ENCODE measurements around the gene PSMD5.

Gene PSMD5

DNA sequence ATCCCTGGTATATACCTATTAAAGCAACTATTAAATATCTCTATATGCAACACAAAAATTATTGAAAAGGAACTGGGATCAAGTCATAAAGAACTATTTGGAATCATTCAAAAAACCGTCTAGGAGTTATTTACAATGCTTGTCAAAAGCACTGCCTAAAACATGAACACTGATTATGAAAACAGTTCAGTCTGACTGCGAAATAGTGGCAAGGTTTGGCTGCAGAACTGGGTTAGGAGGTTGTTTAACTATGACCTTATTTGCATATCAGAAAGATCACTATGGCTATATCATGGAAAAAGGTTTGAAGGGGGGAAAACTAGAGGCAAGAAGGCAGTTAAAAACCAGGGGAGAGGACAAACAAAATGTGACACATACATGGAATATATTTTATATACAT, 61.5 kb downstream of the PSMD5 start:
- H3K4me1 ChIP-seq (ENCODE audit: control insufficient read depth in 2 of 2, insufficient read depth in 2 of 2, low read length in 2 of 2) = no peaks in the 10 kb centered on the region
- no peak overlapping the region for H3K9ac ChIP-seq (ENCODE audit: low read depth in 1 of 2, low read length in 2 of 2)
- H3K36me3 ChIP-seq (ENCODE audit: control insufficient read depth in 2 of 2, insufficient read depth in 2 of 2, low read length in 2 of 2) = peaks cover 15 to 25% of the 10 kb centered on the region in 2 donors
- no peaks in the 10 kb centered on the region for H3K27me3 ChIP-seq (ENCODE audit: control insufficient read depth in 2 of 2, insufficient read depth in 2 of 2, low read length in 2 of 2)
- H3K9me3 ChIP-seq (ENCODE audit: control insufficient read depth in 2 of 2, low read length in 2 of 2) = no peaks in the 10 kb centered on the region
- no peak overlapping the region for H3K4me3 ChIP-seq (ENCODE audit: low read length in 2 of 2)
- H3K27ac ChIP-seq (ENCODE audit: low read depth in 2 of 2, low read length in 2 of 2) = no peak overlapping the region

DNA sequence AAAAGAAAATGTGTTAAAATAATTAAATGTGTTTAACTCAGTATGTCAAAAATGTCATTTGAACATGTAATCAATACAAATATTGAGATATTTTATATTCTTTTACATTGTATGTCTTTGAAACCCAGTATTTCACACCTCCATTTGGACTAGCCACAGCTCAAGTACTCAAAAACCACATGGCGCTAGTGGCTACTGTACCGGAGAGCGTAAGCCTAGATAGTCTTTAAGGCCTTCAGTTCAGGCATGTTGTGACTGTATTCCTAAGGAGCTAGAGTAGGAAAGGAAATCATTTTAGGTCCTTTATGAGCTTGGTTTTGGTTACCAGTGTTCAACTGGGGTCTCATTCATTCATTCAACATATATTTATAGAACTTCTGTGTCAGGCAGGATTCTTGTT, 62.4 kb downstream of the PSMD5 start:
- no peaks in the 10 kb centered on the region for H3K9me3 ChIP-seq (ENCODE audit: control insufficient read depth in 2 of 2, low read length in 2 of 2)
- H3K4me1 ChIP-seq (ENCODE audit: control insufficient read depth in 2 of 2, insufficient read depth in 2 of 2, low read length in 2 of 2) = no peaks in the 10 kb centered on the region
- no peak overlapping the region for H3K9ac ChIP-seq (ENCODE audit: low read depth in 1 of 2, low read length in 2 of 2)
- H3K27me3 ChIP-seq (ENCODE audit: control insufficient read depth in 2 of 2, insufficient read depth in 2 of 2, low read length in 2 of 2) = no peaks in the 10 kb centered on the region
- H3K27ac ChIP-seq (ENCODE audit: low read depth in 2 of 2, low read length in 2 of 2) = no peak overlapping the region
- H3K4me3 ChIP-seq (ENCODE audit: low read length in 2 of 2) = no peak overlapping the region
- peaks cover 19 to 29% of the 10 kb centered on the region in 2 donors for H3K36me3 ChIP-seq (ENCODE audit: control insufficient read depth in 2 of 2, insufficient read depth in 2 of 2, low read length in 2 of 2)

DNA sequence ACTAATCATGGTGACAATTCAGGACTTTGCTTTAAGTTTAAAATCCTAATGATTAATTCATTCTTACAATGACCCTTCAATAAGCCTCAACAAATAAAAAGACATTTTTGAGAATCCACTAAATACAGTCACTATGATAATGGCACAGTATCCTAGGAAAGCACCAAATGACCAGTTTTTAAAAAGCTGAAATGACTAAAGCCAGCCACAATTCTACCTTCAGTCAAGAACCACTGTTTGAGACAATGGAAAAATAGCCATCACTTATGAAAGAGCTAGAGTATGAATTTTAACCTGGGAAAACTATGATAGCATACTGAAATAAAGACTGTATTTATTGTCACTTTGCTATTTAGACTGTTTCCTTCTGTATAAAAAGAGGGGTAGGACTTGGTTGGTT, 63.5 kb downstream of the PSMD5 start:
- no peak overlapping the region for H3K27ac ChIP-seq (ENCODE audit: low read depth in 2 of 2, low read length in 2 of 2)
- H3K9ac ChIP-seq (ENCODE audit: low read depth in 1 of 2, low read length in 2 of 2) = no peak overlapping the region
- no peak overlapping the region for H3K4me3 ChIP-seq (ENCODE audit: low read length in 2 of 2)
- H3K27me3 ChIP-seq (ENCODE audit: control insufficient read depth in 2 of 2, insufficient read depth in 2 of 2, low read length in 2 of 2) = no peaks in the 10 kb centered on the region
- H3K36me3 ChIP-seq (ENCODE audit: control insufficient read depth in 2 of 2, insufficient read depth in 2 of 2, low read length in 2 of 2) = peaks cover 25 to 32% of the 10 kb centered on the region in 2 donors
- no peaks in the 10 kb centered on the region for H3K4me1 ChIP-seq (ENCODE audit: control insufficient read depth in 2 of 2, insufficient read depth in 2 of 2, low read length in 2 of 2)
- H3K9me3 ChIP-seq (ENCODE audit: control insufficient read depth in 2 of 2, low read length in 2 of 2) = no peaks in the 10 kb centered on the region

DNA sequence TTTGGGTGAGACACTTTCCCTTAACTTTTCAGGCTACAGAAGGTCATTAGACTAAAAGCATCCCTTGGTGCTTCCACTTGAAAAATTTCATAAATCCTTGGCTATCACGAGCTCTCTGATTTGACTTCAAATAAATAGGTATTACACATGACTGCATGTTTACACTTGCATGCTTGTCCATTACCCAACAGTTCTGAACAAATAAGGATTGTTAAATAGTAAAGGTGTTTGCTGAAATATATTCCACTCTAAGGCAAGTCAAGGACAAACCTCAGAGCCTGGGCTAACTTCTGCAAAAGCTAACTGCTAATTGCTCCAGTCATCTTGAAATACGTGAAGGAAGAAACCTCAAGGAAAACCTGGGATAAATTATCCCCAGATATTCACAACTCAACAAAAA, 64.0 kb downstream of the PSMD5 start:
- Histone ChIP-seq H3K36me3 (ENCODE audit: control insufficient read depth in 2 of 2, insufficient read depth in 2 of 2, low read length in 2 of 2) (peaks cover 27 to 32% of the 10 kb centered on the region in 2 donors), H3K9ac (ENCODE audit: low read depth in 1 of 2, low read length in 2 of 2) (no peak overlapping the region), H3K27me3 (ENCODE audit: control insufficient read depth in 2 of 2, insufficient read depth in 2 of 2, low read length in 2 of 2) (no peaks in the 10 kb centered on the region), H3K4me3 (ENCODE audit: low read length in 2 of 2) (no peak overlapping the region), H3K4me1 (ENCODE audit: control insufficient read depth in 2 of 2, insufficient read depth in 2 of 2, low read length in 2 of 2) (no peaks in the 10 kb centered on the region), H3K9me3 (ENCODE audit: control insufficient read depth in 2 of 2, low read length in 2 of 2) (no peaks in the 10 kb centered on the region), H3K27ac (ENCODE audit: low read depth in 2 of 2, low read length in 2 of 2) (no peak overlapping the region)

DNA sequence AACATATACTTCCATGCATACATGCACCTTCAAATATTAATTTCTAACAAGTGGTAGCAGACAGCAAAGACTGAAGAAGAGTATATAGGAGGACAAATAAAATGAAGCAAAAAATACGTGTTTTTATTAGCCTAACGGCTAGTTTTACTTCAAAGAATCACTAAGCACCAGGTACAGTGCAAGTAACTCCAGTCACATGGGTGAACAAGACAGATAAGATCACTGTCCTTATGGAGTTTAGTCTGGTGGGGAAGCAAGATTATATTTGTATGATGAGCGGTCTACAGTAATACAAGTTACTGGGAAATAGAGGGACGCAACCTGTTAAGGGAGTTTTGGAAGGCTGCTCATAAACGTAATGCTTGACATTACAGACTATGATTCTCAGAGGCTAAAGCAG, 65.5 kb downstream of the PSMD5 start:
- H3K36me3 ChIP-seq (ENCODE audit: control insufficient read depth in 2 of 2, insufficient read depth in 2 of 2, low read length in 2 of 2) = peaks cover 31 to 38% of the 10 kb centered on the region in 2 donors
- H3K4me3 ChIP-seq (ENCODE audit: low read length in 2 of 2) = no peak overlapping the region
- no peaks in the 10 kb centered on the region for H3K9me3 ChIP-seq (ENCODE audit: control insufficient read depth in 2 of 2, low read length in 2 of 2)
- H3K27me3 ChIP-seq (ENCODE audit: control insufficient read depth in 2 of 2, insufficient read depth in 2 of 2, low read length in 2 of 2) = no peaks in the 10 kb centered on the region
- no peak overlapping the region for H3K9ac ChIP-seq (ENCODE audit: low read depth in 1 of 2, low read length in 2 of 2)
- no peaks in the 10 kb centered on the region for H3K4me1 ChIP-seq (ENCODE audit: control insufficient read depth in 2 of 2, insufficient read depth in 2 of 2, low read length in 2 of 2)
- H3K27ac ChIP-seq (ENCODE audit: low read depth in 2 of 2, low read length in 2 of 2) = no peak overlapping the region

DNA sequence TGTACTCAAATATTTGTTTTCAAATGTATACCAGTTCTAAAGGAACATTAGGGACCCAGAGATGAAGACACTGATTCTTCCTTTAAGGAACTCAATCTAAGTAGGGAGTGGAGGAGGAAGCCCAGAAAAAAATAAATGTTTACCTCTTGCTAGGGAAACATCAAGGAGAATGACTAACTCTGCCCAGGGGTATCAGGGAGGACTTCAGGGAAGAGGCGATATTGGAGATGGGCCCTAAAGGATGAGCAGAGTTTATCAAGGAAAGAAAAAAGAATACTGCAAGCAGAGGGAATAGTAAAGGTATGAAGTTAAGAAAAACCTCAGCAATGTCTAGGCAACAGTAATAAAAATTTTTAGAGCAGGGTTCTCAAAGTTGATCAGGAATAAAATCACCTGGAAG, 65.9 kb downstream of the PSMD5 start:
- Histone ChIP-seq H3K9me3 (ENCODE audit: control insufficient read depth in 2 of 2, low read length in 2 of 2) (no peaks in the 10 kb centered on the region), H3K36me3 (ENCODE audit: control insufficient read depth in 2 of 2, insufficient read depth in 2 of 2, low read length in 2 of 2) (peaks cover 31 to 38% of the 10 kb centered on the region in 2 donors), H3K27me3 (ENCODE audit: control insufficient read depth in 2 of 2, insufficient read depth in 2 of 2, low read length in 2 of 2) (no peaks in the 10 kb centered on the region), H3K9ac (ENCODE audit: low read depth in 1 of 2, low read length in 2 of 2) (no peak overlapping the region), H3K27ac (ENCODE audit: low read depth in 2 of 2, low read length in 2 of 2) (no peak overlapping the region), H3K4me3 (ENCODE audit: low read length in 2 of 2) (no peak overlapping the region), H3K4me1 (ENCODE audit: control insufficient read depth in 2 of 2, insufficient read depth in 2 of 2, low read length in 2 of 2) (no peaks in the 10 kb centered on the region)

DNA sequence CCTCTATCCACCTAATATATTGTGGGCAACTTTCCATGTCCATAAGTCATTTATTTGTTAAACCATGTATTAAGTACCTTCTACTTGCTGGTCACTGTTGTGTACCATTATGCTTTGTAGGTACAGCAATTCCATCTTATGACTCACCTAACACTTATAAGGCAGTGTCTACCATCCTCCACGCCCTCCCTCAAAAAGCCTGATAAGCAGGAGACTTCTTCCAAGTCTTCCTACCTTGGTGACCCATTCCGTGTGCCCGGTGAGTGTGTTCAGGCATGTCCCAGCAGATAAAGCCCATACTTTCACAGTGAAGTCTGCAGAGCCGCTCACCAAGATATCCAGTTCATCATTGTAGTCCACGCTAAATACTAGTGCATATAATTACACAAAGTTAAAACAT, 66.9 kb downstream of the PSMD5 start:
- no peaks in the 10 kb centered on the region for H3K4me1 ChIP-seq (ENCODE audit: control insufficient read depth in 2 of 2, insufficient read depth in 2 of 2, low read length in 2 of 2)
- H3K4me3 ChIP-seq (ENCODE audit: low read length in 2 of 2) = no peak overlapping the region
- H3K9me3 ChIP-seq (ENCODE audit: control insufficient read depth in 2 of 2, low read length in 2 of 2) = no peaks in the 10 kb centered on the region
- H3K36me3 ChIP-seq (ENCODE audit: control insufficient read depth in 2 of 2, insufficient read depth in 2 of 2, low read length in 2 of 2) = peaks cover 38 to 42% of the 10 kb centered on the region in 2 donors
- no peaks in the 10 kb centered on the region for H3K27me3 ChIP-seq (ENCODE audit: control insufficient read depth in 2 of 2, insufficient read depth in 2 of 2, low read length in 2 of 2)
- H3K27ac ChIP-seq (ENCODE audit: low read depth in 2 of 2, low read length in 2 of 2) = no peak overlapping the region
- H3K9ac ChIP-seq (ENCODE audit: low read depth in 1 of 2, low read length in 2 of 2) = no peak overlapping the region

DNA sequence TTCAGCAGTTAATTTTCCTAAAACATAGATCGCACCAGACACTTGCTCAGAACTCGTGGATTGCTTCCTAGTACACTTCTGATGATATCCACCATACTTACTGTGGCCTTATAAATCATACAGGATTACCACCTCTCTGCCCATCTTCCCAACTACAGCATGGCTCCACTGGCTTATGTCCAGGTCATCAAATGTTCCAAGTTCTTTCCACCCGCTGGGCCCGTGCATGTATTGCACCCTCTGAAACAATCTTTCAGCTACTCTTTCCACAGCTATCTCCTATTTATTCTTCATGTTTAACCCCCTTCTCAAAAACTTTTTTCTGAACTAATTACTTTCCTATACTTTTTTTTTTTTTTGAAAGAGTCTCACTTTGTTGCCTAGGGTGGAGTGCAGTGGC, 68.0 kb downstream of the PSMD5 start:
- no peaks in the 10 kb centered on the region for H3K4me1 ChIP-seq (ENCODE audit: control insufficient read depth in 2 of 2, insufficient read depth in 2 of 2, low read length in 2 of 2)
- H3K27me3 ChIP-seq (ENCODE audit: control insufficient read depth in 2 of 2, insufficient read depth in 2 of 2, low read length in 2 of 2) = no peaks in the 10 kb centered on the region
- H3K9ac ChIP-seq (ENCODE audit: low read depth in 1 of 2, low read length in 2 of 2) = no peak overlapping the region
- no peaks in the 10 kb centered on the region for H3K9me3 ChIP-seq (ENCODE audit: control insufficient read depth in 2 of 2, low read length in 2 of 2)
- H3K27ac ChIP-seq (ENCODE audit: low read depth in 2 of 2, low read length in 2 of 2) = no peak overlapping the region
- H3K4me3 ChIP-seq (ENCODE audit: low read length in 2 of 2) = no peak overlapping the region
- peaks cover 41 to 43% of the 10 kb centered on the region in 2 donors for H3K36me3 ChIP-seq (ENCODE audit: control insufficient read depth in 2 of 2, insufficient read depth in 2 of 2, low read length in 2 of 2)

DNA sequence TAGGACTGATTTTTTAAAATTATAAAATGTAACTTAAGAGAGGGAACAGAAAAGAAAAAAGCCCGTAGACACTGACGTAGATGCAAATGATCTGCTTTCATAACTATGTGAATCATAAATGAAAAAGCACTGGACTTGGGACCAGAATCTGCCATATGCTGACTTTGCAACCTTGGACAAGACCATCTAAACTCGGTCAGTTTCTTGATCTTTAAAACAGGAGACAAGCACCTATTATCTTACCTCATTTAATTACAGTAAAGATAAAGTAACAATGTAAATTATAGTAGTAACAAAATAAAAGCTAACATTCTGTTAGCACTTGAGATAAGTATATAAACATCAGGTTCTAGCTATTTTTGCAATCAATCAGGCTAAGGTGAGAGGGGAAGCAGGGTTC, 69.5 kb downstream of the PSMD5 start:
- Histone ChIP-seq H3K36me3 (ENCODE audit: control insufficient read depth in 2 of 2, insufficient read depth in 2 of 2, low read length in 2 of 2) (peaks cover 42 to 51% of the 10 kb centered on the region in 2 donors), H3K27ac (ENCODE audit: low read depth in 2 of 2, low read length in 2 of 2) (no peak overlapping the region), H3K9me3 (ENCODE audit: control insufficient read depth in 2 of 2, low read length in 2 of 2) (no peaks in the 10 kb centered on the region), H3K27me3 (ENCODE audit: control insufficient read depth in 2 of 2, insufficient read depth in 2 of 2, low read length in 2 of 2) (no peaks in the 10 kb centered on the region), H3K9ac (ENCODE audit: low read depth in 1 of 2, low read length in 2 of 2) (no peak overlapping the region), H3K4me3 (ENCODE audit: low read length in 2 of 2) (no peak overlapping the region), H3K4me1 (ENCODE audit: control insufficient read depth in 2 of 2, insufficient read depth in 2 of 2, low read length in 2 of 2) (no peaks in the 10 kb centered on the region)

DNA sequence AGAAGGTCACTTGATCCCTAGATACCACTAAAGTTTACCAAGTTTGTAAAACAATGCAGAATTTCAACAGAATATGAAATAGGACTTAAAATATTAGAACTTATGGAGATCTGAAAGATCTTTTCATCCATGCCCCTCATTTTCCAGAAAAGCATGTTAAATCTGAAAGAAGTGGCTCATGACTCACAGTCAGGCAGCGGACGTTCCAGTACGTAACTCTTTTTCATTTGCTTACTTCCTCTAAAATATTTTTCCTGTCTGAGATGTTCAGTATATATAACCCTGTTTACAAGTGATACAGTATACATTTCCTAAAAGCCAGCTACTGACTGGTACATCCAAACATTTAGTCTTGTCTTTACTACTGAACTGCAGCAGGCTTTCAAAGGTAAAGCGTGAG, 71.8 kb downstream of the PSMD5 start:
- Histone ChIP-seq H3K9me3 (ENCODE audit: control insufficient read depth in 2 of 2, low read length in 2 of 2) (no peaks in the 10 kb centered on the region), H3K36me3 (ENCODE audit: control insufficient read depth in 2 of 2, insufficient read depth in 2 of 2, low read length in 2 of 2) (peaks cover 39 to 49% of the 10 kb centered on the region in 2 donors), H3K4me1 (ENCODE audit: control insufficient read depth in 2 of 2, insufficient read depth in 2 of 2, low read length in 2 of 2) (no peaks in the 10 kb centered on the region), H3K27me3 (ENCODE audit: control insufficient read depth in 2 of 2, insufficient read depth in 2 of 2, low read length in 2 of 2) (no peaks in the 10 kb centered on the region), H3K9ac (ENCODE audit: low read depth in 1 of 2, low read length in 2 of 2) (no peak overlapping the region), H3K4me3 (ENCODE audit: low read length in 2 of 2) (no peak overlapping the region), H3K27ac (ENCODE audit: low read depth in 2 of 2, low read length in 2 of 2) (no peak overlapping the region)

DNA sequence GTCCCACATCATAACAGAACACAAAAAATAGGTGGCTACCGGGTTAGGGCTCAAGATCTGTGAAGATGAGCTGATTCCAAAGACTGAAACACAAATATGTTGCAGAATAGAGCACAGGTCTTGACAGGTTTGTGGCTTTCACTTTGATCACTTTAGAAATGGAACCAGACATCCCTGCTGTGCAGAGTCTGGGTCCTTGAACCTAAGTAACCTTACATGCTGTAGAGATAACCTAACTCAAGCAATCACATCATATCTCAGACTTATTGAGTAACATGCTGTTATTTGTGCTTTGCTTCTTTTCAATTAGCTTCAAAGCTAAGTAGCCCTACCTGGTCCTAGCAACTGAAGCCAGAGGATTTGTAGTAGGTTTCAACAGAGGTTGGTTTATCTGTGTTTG, 73.8 kb downstream of the PSMD5 start:
- H3K27me3 ChIP-seq (ENCODE audit: control insufficient read depth in 2 of 2, insufficient read depth in 2 of 2, low read length in 2 of 2) = no peaks in the 10 kb centered on the region
- no peak overlapping the region for H3K4me3 ChIP-seq (ENCODE audit: low read length in 2 of 2)
- no peak overlapping the region for H3K9ac ChIP-seq (ENCODE audit: low read depth in 1 of 2, low read length in 2 of 2)
- H3K9me3 ChIP-seq (ENCODE audit: control insufficient read depth in 2 of 2, low read length in 2 of 2) = no peaks in the 10 kb centered on the region
- peaks cover 45 to 49% of the 10 kb centered on the region in 2 donors for H3K36me3 ChIP-seq (ENCODE audit: control insufficient read depth in 2 of 2, insufficient read depth in 2 of 2, low read length in 2 of 2)
- no peaks in the 10 kb centered on the region for H3K4me1 ChIP-seq (ENCODE audit: control insufficient read depth in 2 of 2, insufficient read depth in 2 of 2, low read length in 2 of 2)
- no peak overlapping the region for H3K27ac ChIP-seq (ENCODE audit: low read depth in 2 of 2, low read length in 2 of 2)

All from mucosa of rectum (tissue), 2 donors.